ENCODE data around the gene NTF3.

NTF3 gene

DNA sequence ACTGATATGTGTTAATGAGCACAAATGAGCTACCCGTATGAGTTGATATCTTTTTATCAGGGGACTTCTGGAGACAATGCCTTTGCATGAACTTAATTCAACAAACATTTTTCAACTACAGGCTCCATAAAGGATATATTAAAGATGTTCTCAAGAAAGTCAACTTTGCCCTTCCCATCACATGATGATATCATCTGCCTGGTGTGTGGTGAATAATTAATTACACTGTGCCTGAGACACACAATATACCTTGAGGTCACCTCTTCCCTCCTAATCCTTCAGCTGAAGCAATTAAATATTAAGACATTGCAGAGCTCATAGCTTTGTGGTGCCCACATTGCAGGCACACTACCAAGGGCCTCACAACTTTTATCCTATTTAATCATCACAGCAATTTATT, 22.3 kb upstream of the NTF3 start:
- Mint-ChIP-seq H3K36me3 (ENCODE audit: insufficient read depth) (no peaks in the 10 kb centered on the region), H3K4me1 (ENCODE audit: low read depth in 2 of 2) (no peaks in the 10 kb centered on the region), H3K27ac (no peak overlapping the region), H3K9me3 (peaks cover 1 to 7% of the 10 kb centered on the region in 2 donors), H3K27me3 (peaks cover 9 to 13% of the 10 kb centered on the region in 2 donors), H3K4me3 (no peak overlapping the region)
- ATAC-seq (replicated peaks) (no peak), DNase-seq (no peak)

DNA sequence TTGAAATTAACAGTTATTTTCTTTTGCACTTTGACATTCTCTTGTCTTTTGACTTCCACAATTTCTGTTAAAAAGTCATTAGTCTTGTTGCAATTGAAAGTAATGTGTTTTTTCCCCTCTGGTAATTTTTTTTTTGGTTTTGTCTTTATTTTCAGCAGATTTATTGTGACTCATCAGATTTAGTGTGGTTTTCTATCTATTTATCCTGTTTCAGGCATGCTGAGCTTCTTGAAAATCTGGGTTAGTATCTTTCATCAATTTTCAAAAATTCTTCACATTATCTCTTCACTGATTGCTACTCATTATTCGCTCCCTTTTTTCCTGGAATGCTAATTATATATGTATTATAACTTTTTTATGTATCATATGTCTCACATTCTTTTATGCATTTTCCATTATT, 15.3 kb upstream of the NTF3 start:
- Mint-ChIP-seq H3K4me1 (ENCODE audit: low read depth in 2 of 2) (no peaks in the 10 kb centered on the region), H3K27ac (no peak overlapping the region), H3K27me3 (peaks cover 20 to 24% of the 10 kb centered on the region in 2 donors), H3K9me3 (peaks cover 4 to 7% of the 10 kb centered on the region in 2 donors), H3K4me3 (no peak overlapping the region), H3K36me3 (ENCODE audit: insufficient read depth) (no peaks in the 10 kb centered on the region)
- ATAC-seq (replicated peaks) (no peak), DNase-seq (no peak)

DNA sequence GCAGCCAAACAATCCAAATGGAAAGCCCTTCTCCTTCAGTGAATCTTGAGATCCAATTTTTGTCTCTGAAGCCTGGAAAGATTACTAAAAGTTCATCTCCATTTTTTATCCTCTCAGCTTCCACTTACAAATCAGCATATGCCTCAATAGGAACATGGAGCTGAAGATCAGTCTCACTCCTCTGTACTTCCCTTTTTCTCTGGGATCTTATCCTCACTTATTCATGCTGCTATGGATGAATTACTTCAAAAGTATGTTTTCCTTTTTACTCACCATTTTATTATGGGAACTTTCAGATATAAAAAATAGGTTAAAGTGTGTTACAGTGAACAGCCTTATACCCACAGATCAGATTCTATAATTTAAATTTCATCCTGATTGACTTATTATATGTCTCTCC, 14.4 kb upstream of the NTF3 start:
- no peaks in the 10 kb centered on the region for H3K4me1 Mint-ChIP-seq (ENCODE audit: low read depth in 2 of 2)
- ATAC-seq (replicated peaks) = no peak
- H3K4me3 Mint-ChIP-seq = no peak overlapping the region
- peaks cover 23 to 24% of the 10 kb centered on the region in 2 donors for H3K27me3 Mint-ChIP-seq
- H3K36me3 Mint-ChIP-seq (ENCODE audit: insufficient read depth) = no peaks in the 10 kb centered on the region
- peaks cover 4 to 7% of the 10 kb centered on the region in 2 donors for H3K9me3 Mint-ChIP-seq
- no peak overlapping the region for H3K27ac Mint-ChIP-seq
- no peak for DNase-seq

DNA sequence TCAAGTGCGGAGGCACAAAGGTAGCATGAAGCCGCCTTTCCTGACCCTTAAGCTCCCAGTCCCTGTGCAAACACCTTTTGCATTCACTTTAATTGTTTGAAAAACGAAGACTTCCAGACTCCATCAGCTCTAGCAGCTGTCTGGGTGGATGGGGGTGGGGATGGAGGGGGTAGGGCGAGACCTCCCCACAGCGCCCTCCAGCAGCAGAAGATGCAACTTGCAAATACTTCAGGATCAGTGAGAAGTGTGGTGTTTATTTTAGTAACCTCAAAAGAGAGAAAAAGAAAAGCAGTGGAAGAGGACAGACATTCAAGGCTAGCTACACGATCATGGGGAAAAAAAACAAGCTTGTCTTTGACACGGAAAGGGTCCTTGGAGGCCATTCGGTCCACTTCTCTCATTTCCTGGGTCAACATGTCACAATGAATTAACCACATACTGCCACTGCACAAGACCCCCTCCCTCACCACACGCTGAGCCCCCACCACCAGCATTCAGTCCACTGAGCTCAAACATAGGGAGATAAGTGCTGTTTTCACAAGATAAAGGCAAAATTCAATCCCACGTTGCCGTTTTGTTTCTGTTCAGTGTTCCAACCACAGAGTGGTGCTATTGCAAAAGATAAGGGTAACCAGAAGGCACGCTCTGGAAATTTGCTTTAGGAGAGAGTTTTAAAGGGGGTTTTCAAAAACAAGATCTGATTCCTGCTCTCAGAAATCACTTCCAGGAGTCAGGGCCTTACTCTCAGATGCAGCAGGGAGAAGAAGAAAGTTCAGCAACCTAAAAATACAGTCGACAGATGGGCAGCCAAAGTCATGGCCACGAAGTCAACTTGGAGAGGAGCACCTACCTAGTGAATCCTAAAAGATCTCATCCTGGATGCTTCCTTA, 3.3 kb upstream of the NTF3 start:
- no peak for DNase-seq
- H3K36me3 Mint-ChIP-seq (ENCODE audit: insufficient read depth) = no peaks in the 10 kb centered on the region
- H3K4me3 Mint-ChIP-seq = no peak overlapping the region
- H3K27ac Mint-ChIP-seq = no peak overlapping the region
- no peak for ATAC-seq (replicated peaks)
- no peaks in the 10 kb centered on the region for H3K9me3 Mint-ChIP-seq
- H3K4me1 Mint-ChIP-seq (ENCODE audit: low read depth in 2 of 2) = no peaks in the 10 kb centered on the region
- peaks cover 13 to 33% of the 10 kb centered on the region in 2 donors for H3K27me3 Mint-ChIP-seq

DNA sequence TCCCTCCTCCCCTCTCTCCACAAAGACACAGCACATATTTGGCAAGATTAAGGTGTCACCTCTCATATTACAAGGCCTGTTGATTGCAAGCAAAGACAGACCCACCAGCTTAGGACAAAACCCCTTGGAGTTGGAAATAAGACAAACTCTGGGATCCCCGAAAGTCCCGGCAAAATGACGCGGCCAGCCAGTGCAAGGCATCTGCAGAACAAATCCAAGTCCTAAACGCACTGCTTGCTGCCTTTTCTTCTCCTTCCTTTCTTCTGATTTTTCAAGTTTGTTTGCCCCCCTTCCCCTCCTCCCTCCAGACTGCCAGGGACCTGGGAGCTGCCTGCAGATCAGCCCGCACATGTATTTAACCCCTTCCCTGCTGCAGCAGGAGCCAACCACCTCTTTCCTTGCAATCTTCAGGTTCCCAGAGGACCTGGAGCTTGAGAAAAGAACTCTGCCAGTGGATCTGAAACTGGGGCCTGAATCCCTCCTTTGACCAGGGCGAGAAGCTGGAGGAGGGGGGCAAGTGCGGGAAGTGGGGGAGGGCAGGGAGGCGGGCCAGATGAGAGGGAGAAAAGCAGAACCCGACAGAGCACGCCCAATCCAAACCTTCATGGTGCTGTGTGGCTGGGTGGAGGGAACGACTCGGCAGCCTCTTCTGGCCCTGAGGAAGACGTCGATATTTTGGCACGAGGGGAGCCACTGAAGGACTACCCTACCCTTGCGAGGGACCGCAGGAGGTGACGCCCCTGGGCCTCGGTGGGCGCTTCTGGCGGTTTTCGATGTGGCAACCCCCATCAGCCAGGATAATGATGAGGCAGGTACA, 2.0 kb upstream of the NTF3 start:
- peaks cover 10 to 33% of the 10 kb centered on the region in 2 donors for H3K27me3 Mint-ChIP-seq
- H3K4me3 Mint-ChIP-seq = no peak overlapping the region
- H3K36me3 Mint-ChIP-seq (ENCODE audit: insufficient read depth) = no peaks in the 10 kb centered on the region
- ATAC-seq (replicated peaks) (no peak), DNase-seq (no peak)
- no peaks in the 10 kb centered on the region for H3K9me3 Mint-ChIP-seq
- H3K4me1 Mint-ChIP-seq (ENCODE audit: low read depth in 2 of 2) = no peaks in the 10 kb centered on the region
- no peak overlapping the region for H3K27ac Mint-ChIP-seq

DNA sequence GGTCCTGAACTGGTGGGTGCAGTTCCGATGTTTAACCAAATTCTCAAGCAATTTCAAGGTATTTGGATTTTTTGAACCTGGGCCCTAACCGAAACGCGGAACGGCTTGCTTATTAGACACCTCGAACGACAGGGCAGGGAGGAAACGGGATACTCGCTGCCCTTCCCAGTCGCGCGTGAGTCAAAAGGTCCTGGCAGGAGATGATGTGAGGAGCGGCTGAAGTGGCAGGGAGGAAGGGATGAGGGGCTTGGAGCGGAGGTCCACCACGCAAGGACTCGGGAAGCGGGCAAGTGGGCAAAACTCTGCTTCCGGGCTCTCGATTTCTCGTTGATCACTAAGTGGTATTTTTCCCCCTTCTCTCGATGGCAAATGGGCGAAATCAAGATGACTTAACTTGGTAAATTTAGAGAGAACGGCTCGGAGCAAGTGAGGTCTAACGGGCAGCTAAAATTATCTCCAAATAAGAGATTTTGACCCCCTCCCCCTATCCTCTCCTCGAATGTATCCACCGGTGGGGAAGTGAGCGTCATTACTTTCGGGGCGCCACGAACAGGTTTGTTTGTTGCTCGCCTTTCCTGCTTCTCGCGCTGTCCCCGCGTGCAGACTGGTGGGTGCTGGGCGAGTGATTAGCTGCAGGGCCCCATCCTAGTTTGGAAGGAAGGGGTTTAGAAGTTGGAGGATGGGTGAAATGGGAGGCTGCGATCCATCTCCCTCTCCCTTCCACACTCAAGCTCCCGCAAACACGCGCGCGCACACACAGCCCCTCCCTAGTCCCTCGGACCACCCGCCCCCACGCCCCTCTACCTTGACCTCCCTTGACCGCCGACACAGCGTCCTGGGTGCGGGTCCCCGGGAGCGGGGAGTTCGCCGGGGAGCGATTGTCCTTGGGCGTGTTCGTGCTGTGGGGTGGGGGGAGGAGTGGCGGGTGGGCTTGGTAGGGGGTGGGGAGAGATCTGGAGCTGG, 986 bp upstream of the NTF3 start:
- no peak overlapping the region for H3K27ac Mint-ChIP-seq
- no peak for DNase-seq
- no peaks in the 10 kb centered on the region for H3K36me3 Mint-ChIP-seq (ENCODE audit: insufficient read depth)
- H3K27me3 Mint-ChIP-seq = peaks cover 6 to 33% of the 10 kb centered on the region in 2 donors
- H3K9me3 Mint-ChIP-seq = no peaks in the 10 kb centered on the region
- no peak for ATAC-seq (replicated peaks)
- H3K4me3 Mint-ChIP-seq = peak overlapping the region in 1 of 2 donors; percentile 36
- H3K4me1 Mint-ChIP-seq (ENCODE audit: low read depth in 2 of 2) = no peaks in the 10 kb centered on the region

DNA sequence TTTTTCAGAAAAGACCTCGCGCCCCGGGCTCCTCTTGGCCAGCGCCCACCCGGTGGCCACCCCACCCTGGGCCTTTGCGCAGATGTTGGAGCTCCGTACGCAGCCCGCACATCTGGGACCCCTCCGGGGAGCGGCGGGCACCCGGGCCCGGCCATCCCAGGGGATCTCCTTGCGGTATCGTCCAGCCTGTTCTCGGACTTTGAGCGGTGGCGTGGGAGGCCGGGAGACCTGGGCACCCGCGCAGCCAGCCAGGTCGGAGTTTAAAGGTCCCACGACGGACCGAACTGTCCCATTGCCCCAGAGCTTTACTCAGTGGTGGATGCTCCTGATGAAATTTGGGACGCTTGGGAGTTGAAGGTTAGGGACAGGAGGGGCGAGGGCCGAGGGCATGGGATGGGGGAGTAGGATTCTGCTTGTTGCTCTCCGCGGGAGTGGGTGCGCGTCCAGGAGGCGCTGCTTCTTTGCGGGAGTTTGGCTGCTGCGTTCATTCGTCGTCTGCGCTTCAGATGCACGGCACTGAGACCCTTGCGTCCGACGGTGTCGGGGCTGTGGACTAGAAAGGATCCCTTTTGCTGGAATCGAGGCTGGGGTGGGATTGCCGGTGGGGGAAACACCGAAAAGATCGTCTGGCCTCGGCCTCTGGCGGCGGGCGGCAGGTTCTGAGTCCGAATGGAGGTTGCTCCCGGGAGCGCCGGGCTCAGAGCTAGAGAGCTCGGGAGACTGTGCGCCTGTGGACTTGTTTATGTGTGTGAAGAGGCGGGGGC, 1.4 kb downstream of the NTF3 start:
- peaks cover 0 to 33% of the 10 kb centered on the region in 2 donors for H3K27me3 Mint-ChIP-seq
- no peaks in the 10 kb centered on the region for H3K36me3 Mint-ChIP-seq (ENCODE audit: insufficient read depth)
- no peak for ATAC-seq (replicated peaks)
- peaks cover 0 to 2% of the 10 kb centered on the region in 2 donors for H3K9me3 Mint-ChIP-seq
- H3K4me1 Mint-ChIP-seq (ENCODE audit: low read depth in 2 of 2) = no peaks in the 10 kb centered on the region
- no peak for DNase-seq
- H3K27ac Mint-ChIP-seq = no peak overlapping the region
- H3K4me3 Mint-ChIP-seq = no peak overlapping the region

DNA sequence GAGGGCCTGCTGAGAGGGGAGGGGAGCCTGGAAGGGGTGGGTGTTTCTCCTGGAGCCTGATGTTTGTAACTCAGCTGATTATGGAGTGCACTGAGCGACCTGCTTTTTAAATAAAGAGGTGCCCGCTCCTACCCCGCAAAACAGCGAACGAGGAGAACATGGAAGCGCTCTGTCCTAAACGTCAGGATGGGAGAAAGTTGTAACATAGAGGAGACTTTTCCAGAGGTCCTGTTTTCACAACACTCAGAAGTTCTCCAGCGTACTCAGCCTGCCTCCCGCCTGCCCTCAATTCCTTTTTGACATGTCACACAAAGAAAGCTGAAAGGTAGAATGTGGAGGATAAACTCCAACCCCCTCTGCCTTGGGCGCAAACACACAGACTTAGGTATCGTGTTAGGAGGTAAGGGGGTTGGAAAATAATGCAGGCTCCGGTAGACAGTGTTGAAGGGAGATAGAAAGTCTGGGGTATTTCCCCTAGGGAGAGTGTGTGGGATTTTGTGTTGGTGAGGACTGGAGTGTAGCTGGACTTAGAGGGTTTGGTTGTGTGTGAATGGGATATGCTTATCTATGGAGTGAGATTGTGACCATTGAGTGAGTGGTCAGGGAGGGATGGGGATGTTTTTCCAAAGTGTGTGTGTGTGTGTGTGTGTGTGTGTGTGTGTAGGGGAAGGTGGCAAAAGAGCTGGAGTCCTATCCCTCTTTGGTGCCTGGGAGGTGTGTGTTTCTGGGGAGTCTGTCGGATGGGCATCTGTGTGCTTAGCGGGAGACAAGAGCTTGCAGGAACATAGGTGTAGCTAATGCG, 2.1 kb downstream of the NTF3 start:
- Mint-ChIP-seq H3K4me3 (no peak overlapping the region), H3K36me3 (ENCODE audit: insufficient read depth) (no peaks in the 10 kb centered on the region), H3K27me3 (peaks cover 0 to 33% of the 10 kb centered on the region in 2 donors), H3K27ac (no peak overlapping the region), H3K9me3 (peaks cover 0 to 2% of the 10 kb centered on the region in 2 donors), H3K4me1 (ENCODE audit: low read depth in 2 of 2) (no peaks in the 10 kb centered on the region)
- DNase-seq (no peak), ATAC-seq (replicated peaks) (no peak)

DNA sequence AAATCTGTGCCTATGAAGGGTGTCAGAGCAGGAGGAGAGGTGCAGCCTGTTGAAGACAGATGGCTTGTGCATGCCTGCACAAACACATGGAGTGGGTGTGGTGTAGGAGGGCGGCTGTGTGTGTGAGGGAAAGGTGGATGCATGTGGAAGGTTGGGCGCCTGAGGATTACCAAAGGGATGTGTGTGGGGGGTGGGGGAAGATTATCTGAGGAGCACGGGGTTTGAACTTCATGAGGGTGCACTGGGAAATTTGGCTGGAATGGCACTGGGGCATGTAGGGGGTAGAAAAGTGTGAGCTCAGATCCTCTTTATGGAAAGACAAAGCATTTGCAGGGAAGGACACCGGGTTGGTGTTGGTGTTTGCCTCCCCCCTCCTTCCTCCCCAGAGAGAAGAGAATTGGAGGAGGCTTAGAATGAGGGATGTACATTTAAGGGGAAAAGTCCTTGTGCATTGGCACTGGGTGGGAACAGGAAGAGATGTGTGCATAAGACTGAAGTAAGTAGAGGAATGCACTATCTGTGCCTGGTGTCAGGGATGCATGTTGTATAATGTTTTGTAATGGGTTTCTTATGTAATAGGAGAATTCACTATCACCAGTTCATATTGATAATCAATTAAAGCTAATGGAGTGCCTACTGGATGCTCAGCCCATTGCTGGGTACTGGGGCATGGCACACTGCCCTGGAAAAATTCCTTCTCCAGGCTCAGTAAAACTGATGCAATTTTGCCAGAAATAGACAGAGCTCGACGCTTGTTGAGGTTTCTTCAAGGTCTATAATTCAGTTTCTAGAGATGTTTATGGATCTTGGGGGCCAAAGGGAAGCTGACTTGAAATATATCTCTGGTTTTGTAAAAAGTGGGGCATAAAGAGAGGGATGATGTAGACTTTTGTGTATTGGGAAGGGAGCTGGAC, 3.0 kb downstream of the NTF3 start:
- ATAC-seq (replicated peaks) (no peak), DNase-seq (no peak)
- no peaks in the 10 kb centered on the region for H3K4me1 Mint-ChIP-seq (ENCODE audit: low read depth in 2 of 2)
- no peaks in the 10 kb centered on the region for H3K36me3 Mint-ChIP-seq (ENCODE audit: insufficient read depth)
- no peak overlapping the region for H3K27ac Mint-ChIP-seq
- H3K4me3 Mint-ChIP-seq = no peak overlapping the region
- peaks cover 0 to 26% of the 10 kb centered on the region in 2 donors for H3K27me3 Mint-ChIP-seq
- peaks cover 0 to 2% of the 10 kb centered on the region in 2 donors for H3K9me3 Mint-ChIP-seq

DNA sequence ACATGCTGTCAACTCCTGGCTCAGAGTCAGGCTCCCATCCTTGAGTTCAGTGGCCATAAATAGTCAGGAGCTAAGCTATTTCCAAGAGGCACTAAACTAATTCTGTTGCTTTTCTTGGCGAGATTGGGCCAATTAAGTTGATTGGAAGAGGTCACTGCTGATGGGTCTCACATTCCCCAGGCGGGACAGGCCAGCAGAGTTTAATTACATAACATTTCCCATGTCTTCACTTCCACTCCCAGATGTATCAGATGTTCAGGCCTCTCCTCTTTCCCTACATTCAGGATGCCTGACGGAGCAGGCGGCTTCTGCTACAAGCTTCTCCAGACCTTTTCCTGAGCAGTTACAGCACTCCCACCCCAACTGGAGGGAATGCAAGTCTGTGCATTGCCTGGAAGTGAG, 5.3 kb downstream of the NTF3 start:
- Mint-ChIP-seq H3K27ac (no peak overlapping the region), H3K4me3 (no peak overlapping the region), H3K4me1 (ENCODE audit: low read depth in 2 of 2) (no peaks in the 10 kb centered on the region), H3K9me3 (peaks cover 0 to 5% of the 10 kb centered on the region in 2 donors), H3K27me3 (peaks cover 7 to 11% of the 10 kb centered on the region in 2 donors), H3K36me3 (ENCODE audit: insufficient read depth) (no peaks in the 10 kb centered on the region)
- DNase-seq = no peak
- no peak for ATAC-seq (replicated peaks)

DNA sequence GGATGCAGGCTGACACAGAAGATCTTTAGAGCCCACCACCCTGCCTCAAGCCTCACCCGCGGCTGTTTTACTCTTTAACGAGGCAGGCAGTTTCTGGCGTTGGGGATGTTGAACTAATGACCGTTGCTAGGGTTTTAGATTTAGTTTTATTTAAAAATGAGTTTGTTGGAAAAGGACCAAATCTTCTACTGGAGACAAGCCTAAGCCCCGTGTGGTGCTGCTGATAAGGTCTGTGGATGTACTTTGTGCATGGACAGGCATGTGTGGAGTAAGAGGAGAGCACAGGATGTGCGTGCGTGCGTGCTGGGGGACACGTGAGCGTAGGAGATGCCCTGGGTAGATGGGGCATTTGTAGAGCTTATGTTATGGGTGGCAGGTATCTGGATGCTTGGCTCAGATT, 5.7 kb downstream of the NTF3 start:
- DNase-seq = no peak
- no peak overlapping the region for H3K4me3 Mint-ChIP-seq
- no peaks in the 10 kb centered on the region for H3K36me3 Mint-ChIP-seq (ENCODE audit: insufficient read depth)
- no peak overlapping the region for H3K27ac Mint-ChIP-seq
- no peaks in the 10 kb centered on the region for H3K4me1 Mint-ChIP-seq (ENCODE audit: low read depth in 2 of 2)
- peaks cover 0 to 5% of the 10 kb centered on the region in 2 donors for H3K9me3 Mint-ChIP-seq
- H3K27me3 Mint-ChIP-seq = peaks cover 8 to 11% of the 10 kb centered on the region in 2 donors
- ATAC-seq (replicated peaks) = no peak

Measured in effector memory CD8-positive, alpha-beta T cell (primary cell).